Upper lobe of left lung (tissue), 6 donors: ENCODE data around the gene RAD21L1. TPM values are rescaled to one million over a fixed set of nuclear protein-coding genes. Genes with fewer than 3 reads are reported as not detected.

ENCODE experiments used
- ATAC-seq, 2 donors: fragments of 200-7000 bp; cut with Tn5 transposase; one replicate each; pipeline ENCODE4 v1.9.1; 2022; ENCODE audit warnings: mild to moderate bottlenecking in 2 of 2, moderate library complexity in 2 of 2; ENCODE audit not compliant: low FRiP score in 2 of 2
- DNase-seq, 2 donors: peaks; one replicate each; pipeline ENCODE4 v3.0.0-alpha.2; 2019 to 2020
- H3K27ac ChIP-seq, 4 donors: fragments of 200-600 bp; sonication (generic); one replicate each; pipeline ENCODE4 v1.5.1; 2016 to 2019
- H3K27me3 ChIP-seq, 4 donors: fragments of 200-600 bp; sonication (generic); one replicate each; pipeline ENCODE4 v1.5.1; 2017 to 2019
- H3K36me3 ChIP-seq, 4 donors: fragments of 200-600 bp; sonication (generic); one replicate each; pipeline ENCODE4 v1.5.1; 2016 to 2019
- H3K4me1 ChIP-seq, 4 donors: fragments of 200-600 bp; sonication (generic); one replicate each; pipeline ENCODE4 v1.5.1; 2018 to 2019
- H3K4me3 ChIP-seq, 4 donors: fragments of 200-600 bp; sonication (generic); one replicate each; pipeline ENCODE4 v1.5.1; 2017 to 2019; ENCODE audit warnings: mild to moderate bottlenecking in 2 of 4, moderate library complexity in 1 of 4
- H3K9me3 ChIP-seq, 4 donors: fragments of 200-600 bp; sonication (generic); one replicate each; pipeline ENCODE4 v1.5.1; 2018 to 2019
- EP300 ChIP-seq, 4 donors: sonication (generic); formaldehyde crosslinking; IDR thresholded peaks; one replicate each; pipeline ENCODE4 v1.5.1; 2017; ENCODE audit warnings: antibody characterized with exemption in 4 of 4, control low read depth in 2 of 4
- POLR2A ChIP-seq, 4 donors: fragments of 450-650 bp; IDR thresholded peaks; one replicate each; pipeline ENCODE4 v1.5.1; 2016 to 2017; ENCODE audit warnings: antibody characterized with exemption in 4 of 4, mild to moderate bottlenecking in 2 of 4
- POLR2AphosphoS5 ChIP-seq, 2 donors: sonication (generic); formaldehyde crosslinking; IDR thresholded peaks; one replicate each; pipeline ENCODE4 v1.5.1; 2017; ENCODE audit warnings: antibody characterized with exemption in 2 of 2
- WGBS, 2 donors: methylation state at CpG; one replicate each; pipeline ENCODE4 v1.1.5; 2017 to 2018; 5-methylcytosine and 5-hydroxymethylcytosine counted together
- total RNA-seq, 6 donors: library from RNA; depleted of rRNA in 4 of 6; stranded (reverse); fragments of >200 nt in 4 of 6; gene quantifications; one replicate each; pipeline versions ENCODE4 v1.1.0 to v1.2.1, GENCODE V29; 2016 to 2021
- TF ChIP-seq, protein P1 (sequence below), 6 experiments: fragments of 450-650 bp in 4 of 6; fragments of 200-600 bp in 2 of 6; sonication (generic) in 2 of 6; IDR thresholded peaks; one replicate each; pipeline ENCODE4 v1.5.1; 2016 to 2019; ENCODE audit warnings: antibody characterized with exemption in 6 of 6
- donor health status: DM: no; HTN: no; CAD: no; lungs with moderate emphysema.
- donor health status: DM: no; HTN: yes; CAD: no; lungs with severe emphysema.

RAD21L1 gene
- total RNA-seq, 6 donors from 2014 or later, result not detected

DNA sequence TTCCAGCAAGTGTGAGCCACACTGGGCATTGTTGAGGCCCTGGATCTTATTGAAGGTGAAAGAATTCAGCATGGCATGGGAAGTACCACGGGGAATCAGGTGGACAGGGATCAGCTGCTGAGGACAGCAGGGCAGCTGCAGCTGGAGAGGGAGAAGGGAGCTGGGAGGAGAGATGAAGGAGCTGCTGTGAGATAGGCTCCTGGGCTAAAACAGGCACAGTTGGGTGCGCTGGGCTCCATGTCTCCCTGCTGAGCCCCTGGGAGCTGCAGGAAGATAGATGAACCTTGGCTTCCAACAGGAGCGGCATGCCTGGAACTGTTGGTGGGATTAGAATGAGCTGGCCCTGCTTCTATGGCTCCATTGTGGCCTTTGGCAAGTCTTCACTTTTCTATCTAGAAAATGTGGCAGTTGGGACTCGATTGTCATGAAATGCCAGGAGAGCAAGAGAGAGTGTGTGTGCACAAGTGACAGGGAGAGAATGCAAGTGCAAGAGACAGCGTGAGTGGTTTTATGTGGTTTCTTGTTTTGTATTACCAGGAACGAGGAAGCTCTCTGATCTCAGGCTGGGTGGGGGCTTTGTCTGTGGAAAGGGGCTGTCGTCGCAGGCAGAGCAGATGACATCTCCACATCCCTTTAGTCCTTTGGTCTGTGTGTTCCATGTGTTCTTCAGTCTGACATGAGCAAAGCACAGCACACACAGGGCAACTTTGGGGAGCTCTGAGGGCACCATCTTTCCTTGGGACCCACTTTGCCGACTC lies 60.6 kb downstream of the RAD21L1 start:
- TF ChIP-seq POLR2A (IDR thresholded peaks at IDR 0.05) (no peak), POLR2AphosphoS5 (IDR thresholded peaks at IDR 0.05) (no peak), EP300 (IDR thresholded peaks at IDR 0.05) (no peak)
- TF ChIP-seq, protein P1, sequence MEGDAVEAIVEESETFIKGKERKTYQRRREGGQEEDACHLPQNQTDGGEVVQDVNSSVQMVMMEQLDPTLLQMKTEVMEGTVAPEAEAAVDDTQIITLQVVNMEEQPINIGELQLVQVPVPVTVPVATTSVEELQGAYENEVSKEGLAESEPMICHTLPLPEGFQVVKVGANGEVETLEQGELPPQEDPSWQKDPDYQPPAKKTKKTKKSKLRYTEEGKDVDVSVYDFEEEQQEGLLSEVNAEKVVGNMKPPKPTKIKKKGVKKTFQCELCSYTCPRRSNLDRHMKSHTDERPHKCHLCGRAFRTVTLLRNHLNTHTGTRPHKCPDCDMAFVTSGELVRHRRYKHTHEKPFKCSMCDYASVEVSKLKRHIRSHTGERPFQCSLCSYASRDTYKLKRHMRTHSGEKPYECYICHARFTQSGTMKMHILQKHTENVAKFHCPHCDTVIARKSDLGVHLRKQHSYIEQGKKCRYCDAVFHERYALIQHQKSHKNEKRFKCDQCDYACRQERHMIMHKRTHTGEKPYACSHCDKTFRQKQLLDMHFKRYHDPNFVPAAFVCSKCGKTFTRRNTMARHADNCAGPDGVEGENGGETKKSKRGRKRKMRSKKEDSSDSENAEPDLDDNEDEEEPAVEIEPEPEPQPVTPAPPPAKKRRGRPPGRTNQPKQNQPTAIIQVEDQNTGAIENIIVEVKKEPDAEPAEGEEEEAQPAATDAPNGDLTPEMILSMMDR (IDR thresholded peaks at IDR 0.05), result no peak
- no peak for DNase-seq
- no peaks in the 10 kb centered on the region for H3K27me3 ChIP-seq
- no peak overlapping the region for H3K27ac ChIP-seq
- no peaks in the 10 kb centered on the region for H3K9me3 ChIP-seq
- no peak for ATAC-seq
- H3K4me3 ChIP-seq, result no peak overlapping the region
- H3K4me1 ChIP-seq, result peaks cover under 1 to 15% (median 4%) of the 10 kb centered on the region in 4 donors
- WGBS, 2 donors, result 76 to 78% methylated on average over 9 of the region's 9 CpGs
- no peaks in the 10 kb centered on the region for H3K36me3 ChIP-seq

DNA sequence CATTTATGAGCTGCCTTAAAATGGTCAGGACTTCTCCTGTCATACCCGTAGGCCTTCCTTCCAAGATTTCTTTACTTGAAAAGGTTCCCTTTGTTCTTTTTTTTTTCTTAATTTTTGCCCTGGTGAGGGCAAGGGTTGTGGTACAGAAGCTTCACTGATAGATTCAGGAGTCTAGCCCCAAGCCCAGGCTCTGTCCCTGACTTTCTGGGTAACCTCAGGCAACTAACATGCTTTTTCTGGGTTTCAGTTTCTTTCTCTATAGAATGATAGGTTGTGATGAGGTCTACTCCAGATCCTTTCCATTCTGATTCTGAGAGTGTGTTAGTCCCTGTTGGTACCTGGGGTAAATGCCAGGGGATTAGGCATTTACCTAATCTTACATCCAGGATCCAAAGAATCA lies 61.5 kb downstream of the RAD21L1 start:
- H3K4me3 ChIP-seq, result no peak overlapping the region
- 85 to 95% methylated on average over 1 of the region's 1 CpG for WGBS, 2 donors
- no peaks in the 10 kb centered on the region for H3K9me3 ChIP-seq
- TF ChIP-seq, protein P1 (IDR thresholded peaks at IDR 0.05), result no peak
- TF ChIP-seq POLR2A (IDR thresholded peaks at IDR 0.05) (no peak), POLR2AphosphoS5 (IDR thresholded peaks at IDR 0.05) (no peak), EP300 (IDR thresholded peaks at IDR 0.05) (no peak)
- H3K27me3 ChIP-seq, result no peaks in the 10 kb centered on the region
- H3K4me1 ChIP-seq, result peaks cover 0 to 12% (median 2%) of the 10 kb centered on the region in 4 donors
- no peak overlapping the region for H3K27ac ChIP-seq
- no peaks in the 10 kb centered on the region for H3K36me3 ChIP-seq
- DNase-seq, result no peak
- ATAC-seq, result no peak

DNA sequence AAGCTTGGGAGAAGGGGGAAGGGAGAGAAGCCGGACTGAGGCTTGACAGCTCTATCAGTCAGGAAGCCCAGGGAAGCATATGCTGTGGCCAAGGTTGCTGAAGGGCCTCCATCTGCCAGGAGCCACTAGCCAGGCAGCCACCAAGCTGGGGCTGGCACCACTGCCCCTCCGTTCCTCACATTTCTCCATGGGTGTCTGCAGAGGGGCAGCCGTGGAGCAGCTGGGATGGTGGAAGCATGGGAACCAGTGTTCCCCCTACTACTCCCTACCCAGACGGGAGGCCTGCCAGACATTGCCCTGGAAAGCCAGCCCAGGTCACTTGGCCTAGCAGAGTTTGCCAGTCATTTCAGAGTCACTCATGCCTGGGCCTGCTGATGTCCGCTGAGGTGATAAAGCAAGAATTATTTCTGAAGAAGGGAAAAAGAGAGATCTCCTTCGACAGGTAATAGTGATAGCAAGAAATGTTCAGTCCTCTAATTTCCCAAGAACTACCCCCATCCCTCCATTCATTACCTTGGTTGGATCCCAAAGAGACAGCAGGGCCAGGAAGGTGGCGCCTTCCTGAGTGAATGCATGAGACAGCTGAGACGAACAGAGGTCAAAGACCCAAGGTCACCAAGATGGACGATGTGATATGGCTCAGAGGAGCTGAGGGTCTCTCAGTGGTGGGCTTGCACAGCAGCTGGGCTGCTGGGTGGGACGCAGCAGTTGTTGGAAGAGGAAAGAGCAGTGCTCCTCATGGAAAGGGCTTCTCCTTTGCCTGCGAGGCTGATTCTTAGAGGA lies 62.1 kb downstream of the RAD21L1 start:
- H3K4me1 ChIP-seq, result peaks cover 0 to 11% (median 2%) of the 10 kb centered on the region in 4 donors
- ATAC-seq, result no peak
- no peaks in the 10 kb centered on the region for H3K9me3 ChIP-seq
- no peaks in the 10 kb centered on the region for H3K36me3 ChIP-seq
- TF ChIP-seq EP300 (IDR thresholded peaks at IDR 0.05) (no peak), POLR2A (IDR thresholded peaks at IDR 0.05) (no peak), POLR2AphosphoS5 (IDR thresholded peaks at IDR 0.05) (no peak)
- TF ChIP-seq, protein P1 (IDR thresholded peaks at IDR 0.05), result no peak
- no peak for DNase-seq
- 87 to 91% methylated on average over 10 to 11 of the region's 11 CpGs for WGBS, 2 donors
- H3K27me3 ChIP-seq, result no peaks in the 10 kb centered on the region
- H3K4me3 ChIP-seq, result no peak overlapping the region
- H3K27ac ChIP-seq, result no peak overlapping the region

DNA sequence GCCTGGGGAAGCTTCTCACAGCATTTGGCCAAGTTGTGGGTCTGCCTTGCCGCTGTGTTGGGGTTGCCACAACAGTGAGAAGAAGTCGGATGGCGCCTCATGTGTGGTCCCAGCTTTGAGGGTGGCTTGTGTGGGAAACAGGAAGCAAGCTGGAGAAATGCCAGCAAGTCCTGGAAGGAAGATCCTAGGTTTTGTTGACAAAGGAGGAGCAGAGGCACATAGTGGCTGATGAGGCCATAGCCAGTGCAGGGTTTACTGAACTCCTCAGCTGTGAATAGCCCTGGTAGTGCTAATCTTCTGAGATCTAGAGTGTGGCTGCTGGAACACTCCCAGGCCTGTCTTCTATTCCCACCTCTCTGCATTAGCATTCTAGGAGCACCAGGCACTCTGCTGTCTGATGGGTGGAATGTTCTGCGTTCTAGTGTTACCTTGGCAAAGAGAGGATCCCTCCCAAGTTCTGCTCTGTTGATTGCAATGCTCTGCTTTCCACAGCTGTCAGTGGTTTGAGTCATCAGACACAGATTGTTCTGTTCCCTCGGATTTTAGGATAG lies 65.4 kb downstream of the RAD21L1 start:
- Histone ChIP-seq H3K9me3 (no peaks in the 10 kb centered on the region), H3K4me3 (no peak overlapping the region), H3K27ac (no peak overlapping the region), H3K27me3 (no peaks in the 10 kb centered on the region), H3K4me1 (peaks cover 0 to 5% (median 2%) of the 10 kb centered on the region in 4 donors), H3K36me3 (no peaks in the 10 kb centered on the region)
- TF ChIP-seq POLR2A (IDR thresholded peaks at IDR 0.05) (no peak), EP300 (IDR thresholded peaks at IDR 0.05) (no peak), POLR2AphosphoS5 (IDR thresholded peaks at IDR 0.05) (no peak)
- TF ChIP-seq, protein P1 (IDR thresholded peaks at IDR 0.05), result no peak
- no peak for ATAC-seq
- no peak for DNase-seq
- 55 to 59% methylated on average over 2 to 5 of the region's 5 CpGs for WGBS, 2 donors
